ENCODE data around the gene HBEGF.

HBEGF gene

GRCh38 chr5:140371356-140372151, 25.2 kb upstream of the HBEGF start:
- Histone ChIP-seq H3K4me1 (ENCODE audit: control insufficient read depth, insufficient read depth, low read length, unreplicated experiment) (peaks cover 5% of the 10 kb centered on the region), H3K79me2 (ENCODE audit: control insufficient read depth, insufficient read depth, low read length, unreplicated experiment) (no peaks in the 10 kb centered on the region), H3K27ac (ENCODE audit: low read depth, low read length) (no peak overlapping the region), H2AFZ (ENCODE audit: low read length, unreplicated experiment) (no peak overlapping the region), H3K4me3 (ENCODE audit: low read depth, low read length) (no peak overlapping the region), H3K27me3 (ENCODE audit: insufficient read depth, low read length) (0 out of 2 replicates have a peak, but pooled peaks cover 2% of the 10 kb centered on the region), H3K36me3 (ENCODE audit: insufficient read depth, low read length) (no peaks in the 10 kb centered on the region)

GRCh38 chr5:140367256-140368013, 21.0 kb upstream of the HBEGF start:
- Histone ChIP-seq H3K4me1 (ENCODE audit: control insufficient read depth, insufficient read depth, low read length, unreplicated experiment) (no peaks in the 10 kb centered on the region), H3K36me3 (ENCODE audit: insufficient read depth, low read length) (no peaks in the 10 kb centered on the region), H3K4me3 (ENCODE audit: low read depth, low read length) (no peak overlapping the region), H3K27me3 (ENCODE audit: insufficient read depth, low read length) (0 out of 2 replicates have a peak, but pooled peaks cover 2% of the 10 kb centered on the region), H2AFZ (ENCODE audit: low read length, unreplicated experiment) (no peak overlapping the region), H3K27ac (ENCODE audit: low read depth, low read length) (no peak overlapping the region), H3K79me2 (ENCODE audit: control insufficient read depth, insufficient read depth, low read length, unreplicated experiment) (no peaks in the 10 kb centered on the region)

GRCh38 chr5:140366589-140367255, 20.3 kb upstream of the HBEGF start:
- Histone ChIP-seq H2AFZ (ENCODE audit: low read length, unreplicated experiment) (no peak overlapping the region), H3K27me3 (ENCODE audit: insufficient read depth, low read length) (0 out of 2 replicates have a peak, but pooled peaks cover 2% of the 10 kb centered on the region), H3K27ac (ENCODE audit: low read depth, low read length) (no peak overlapping the region), H3K4me1 (ENCODE audit: control insufficient read depth, insufficient read depth, low read length, unreplicated experiment) (no peaks in the 10 kb centered on the region), H3K79me2 (ENCODE audit: control insufficient read depth, insufficient read depth, low read length, unreplicated experiment) (no peaks in the 10 kb centered on the region), H3K36me3 (ENCODE audit: insufficient read depth, low read length) (no peaks in the 10 kb centered on the region), H3K4me3 (ENCODE audit: low read depth, low read length) (no peak overlapping the region)

- H3K36me3 ChIP-seq (ENCODE audit: insufficient read depth, low read length): no peaks in the 10 kb centered on the region
- H3K27ac ChIP-seq (ENCODE audit: low read depth, low read length): no peak overlapping the region
- H3K4me3 ChIP-seq (ENCODE audit: low read depth, low read length): no peak overlapping the region
- H2AFZ ChIP-seq (ENCODE audit: low read length, unreplicated experiment): no peak overlapping the region
- no peaks in the 10 kb centered on the region for H3K79me2 ChIP-seq (ENCODE audit: control insufficient read depth, insufficient read depth, low read length, unreplicated experiment)
- 0 out of 2 replicates have a peak, but pooled peaks cover 2% of the 10 kb centered on the region for H3K27me3 ChIP-seq (ENCODE audit: insufficient read depth, low read length)
- no peaks in the 10 kb centered on the region for H3K4me1 ChIP-seq (ENCODE audit: control insufficient read depth, insufficient read depth, low read length, unreplicated experiment)
Observed at GRCh38 chr5:140365941-140366340, 19.5 kb upstream of the HBEGF start.

- no peak overlapping the region for H2AFZ ChIP-seq (ENCODE audit: low read length, unreplicated experiment)
- no peaks in the 10 kb centered on the region for H3K4me1 ChIP-seq (ENCODE audit: control insufficient read depth, insufficient read depth, low read length, unreplicated experiment)
- no peak overlapping the region for H3K27ac ChIP-seq (ENCODE audit: low read depth, low read length)
- H3K36me3 ChIP-seq (ENCODE audit: insufficient read depth, low read length): no peaks in the 10 kb centered on the region
- 0 out of 2 replicates have a peak, but pooled peaks cover 2% of the 10 kb centered on the region for H3K27me3 ChIP-seq (ENCODE audit: insufficient read depth, low read length)
- H3K79me2 ChIP-seq (ENCODE audit: control insufficient read depth, insufficient read depth, low read length, unreplicated experiment): no peaks in the 10 kb centered on the region
- H3K4me3 ChIP-seq (ENCODE audit: low read depth, low read length): no peak overlapping the region
Observed at GRCh38 chr5:140365282-140365681, 18.9 kb upstream of the HBEGF start.

GRCh38 chr5:140364472-140364765, 18.0 kb upstream of the HBEGF start:
- no peak overlapping the region for H3K4me3 ChIP-seq (ENCODE audit: low read depth, low read length)

GRCh38 chr5:140363631-140364471, 17.4 kb upstream of the HBEGF start:
- Histone ChIP-seq H3K27ac (ENCODE audit: low read depth, low read length) (no peak overlapping the region), H2AFZ (ENCODE audit: low read length, unreplicated experiment) (peak overlapping the region; percentile 29), H3K27me3 (ENCODE audit: insufficient read depth, low read length) (0 out of 2 replicates have a peak, but pooled peaks cover 2% of the 10 kb centered on the region), H3K36me3 (ENCODE audit: insufficient read depth, low read length) (no peaks in the 10 kb centered on the region), H3K4me3 (ENCODE audit: low read depth, low read length) (peak overlapping the region; percentile 64), H3K79me2 (ENCODE audit: control insufficient read depth, insufficient read depth, low read length, unreplicated experiment) (no peaks in the 10 kb centered on the region), H3K4me1 (ENCODE audit: control insufficient read depth, insufficient read depth, low read length, unreplicated experiment) (no peaks in the 10 kb centered on the region)

More at GRCh38 chr5:140364472-140364765, 18.0 kb upstream of the HBEGF start:
- Histone ChIP-seq H3K4me1 (ENCODE audit: control insufficient read depth, insufficient read depth, low read length, unreplicated experiment) (no peaks in the 10 kb centered on the region), H3K36me3 (ENCODE audit: insufficient read depth, low read length) (no peaks in the 10 kb centered on the region), H3K27me3 (ENCODE audit: insufficient read depth, low read length) (0 out of 2 replicates have a peak, but pooled peaks cover 2% of the 10 kb centered on the region), H3K27ac (ENCODE audit: low read depth, low read length) (no peak overlapping the region), H2AFZ (ENCODE audit: low read length, unreplicated experiment) (no peak overlapping the region), H3K79me2 (ENCODE audit: control insufficient read depth, insufficient read depth, low read length, unreplicated experiment) (no peaks in the 10 kb centered on the region)

GRCh38 chr5:140362875-140363630, 16.6 kb upstream of the HBEGF start:
- Histone ChIP-seq H3K4me1 (ENCODE audit: control insufficient read depth, insufficient read depth, low read length, unreplicated experiment) (no peaks in the 10 kb centered on the region), H3K79me2 (ENCODE audit: control insufficient read depth, insufficient read depth, low read length, unreplicated experiment) (no peaks in the 10 kb centered on the region), H3K27ac (ENCODE audit: low read depth, low read length) (no peak overlapping the region), H3K4me3 (ENCODE audit: low read depth, low read length) (peak overlapping the region; percentile 64), H3K27me3 (ENCODE audit: insufficient read depth, low read length) (0 out of 2 replicates have a peak, but pooled peaks cover 2% of the 10 kb centered on the region), H2AFZ (ENCODE audit: low read length, unreplicated experiment) (peak overlapping the region; percentile 29), H3K36me3 (ENCODE audit: insufficient read depth, low read length) (no peaks in the 10 kb centered on the region)

GRCh38 chr5:140362311-140362710, 15.9 kb upstream of the HBEGF start:
- Histone ChIP-seq H3K36me3 (ENCODE audit: insufficient read depth, low read length) (no peaks in the 10 kb centered on the region), H3K27ac (ENCODE audit: low read depth, low read length) (no peak overlapping the region), H2AFZ (ENCODE audit: low read length, unreplicated experiment) (no peak overlapping the region), H3K79me2 (ENCODE audit: control insufficient read depth, insufficient read depth, low read length, unreplicated experiment) (no peaks in the 10 kb centered on the region), H3K27me3 (ENCODE audit: insufficient read depth, low read length) (no peaks in the 10 kb centered on the region), H3K4me3 (ENCODE audit: low read depth, low read length) (no peak overlapping the region), H3K4me1 (ENCODE audit: control insufficient read depth, insufficient read depth, low read length, unreplicated experiment) (no peaks in the 10 kb centered on the region)
